HL-60 (cell line): ENCODE data around the gene TAF4B.

Experiments
- CTCF ChIP-seq: IDR thresholded peaks from one replicate; pipeline ENCODE4 v1.5.1; 2011; ENCODE audit warnings: low read length, control low read depth, inconsistent platforms; ENCODE audit not compliant: insufficient read depth
- POLR2AphosphoS5 ChIP-seq: IDR thresholded peaks from 2 replicates; pipeline ENCODE4 v1.6.1; 2012; ENCODE audit warnings: low read depth
- SPI1 ChIP-seq: IDR thresholded peaks from 2 replicates; pipeline ENCODE4 v1.6.1; 2012; ENCODE audit warnings: low read depth, mild to moderate bottlenecking, borderline replicate concordance

- TF ChIP-seq CTCF, result no peak
- TF ChIP-seq POLR2AphosphoS5, result no peak
- no peak for TF ChIP-seq SPI1
These were observed 78.3 kb downstream of the TAF4B start for GRCh38 chr18:26304511-26304910.
